Lung (tissue), 12 donors: Measurements from ENCODE around the gene ADD3. TPM values are rescaled to one million over a fixed set of nuclear protein-coding genes. Genes with fewer than 3 reads are reported as not detected.

Experiments used
- ATAC-seq: fragments of 200-7000 bp; cut with Tn5 transposase; one replicate; pipeline ENCODE4 v1.9.1; 2020; ENCODE audit warnings: moderate number of reproducible peaks; ENCODE audit not compliant: insufficient read depth, low FRiP score
- DNase-seq, 3 donors: peaks; one replicate each; pipeline ENCODE4 v3.0.0-alpha.2; 2013 to 2017
- H3K27ac ChIP-seq, 2 donors: one replicate each; pipeline ENCODE4 v1.5.1; 2013; ENCODE audit warnings: mild to moderate bottlenecking in 2 of 2, moderate library complexity in 2 of 2, control low read depth in 1 of 2, inconsistent platforms in 1 of 2, low read depth in 1 of 2, low read length in 1 of 2
- H3K27me3 ChIP-seq, 3 donors: one replicate each; pipeline ENCODE4 v1.5.1; 2013; ENCODE audit warnings: low read length in 2 of 3; ENCODE audit not compliant: control insufficient read depth in 3 of 3, insufficient read depth in 3 of 3
- H3K36me3 ChIP-seq, 4 donors: one replicate each; pipeline ENCODE4 v1.5.1; 2013; ENCODE audit warnings: low read length in 4 of 4, mild to moderate bottlenecking in 1 of 4, moderate library complexity in 1 of 4; ENCODE audit not compliant: control insufficient read depth in 4 of 4, insufficient read depth in 4 of 4
- H3K4me1 ChIP-seq, 5 donors: one replicate each; pipeline ENCODE4 v1.5.1; 2013; ENCODE audit warnings: low read length in 5 of 5, mild to moderate bottlenecking in 2 of 5, moderate library complexity in 1 of 5; ENCODE audit not compliant: control insufficient read depth in 5 of 5, insufficient read depth in 5 of 5
- H3K4me3 ChIP-seq: one replicate; pipeline ENCODE4 v1.5.1; 2013; ENCODE audit warnings: mild to moderate bottlenecking, control low read depth, moderate library complexity
- H3K9ac ChIP-seq, 2 donors: one replicate each; pipeline ENCODE4 v1.5.1; 2013; ENCODE audit warnings: low read length in 2 of 2, control low read depth in 1 of 2; ENCODE audit not compliant: insufficient read depth in 1 of 2
- H3K9me3 ChIP-seq, 4 donors: one replicate each; pipeline ENCODE4 v1.5.1; 2013; ENCODE audit warnings: low read length in 3 of 4, mild to moderate bottlenecking in 1 of 4, moderate library complexity in 1 of 4; ENCODE audit not compliant: control insufficient read depth in 4 of 4, insufficient read depth in 3 of 4
- WGBS, 2 donors: extraction: QIAGEN DNeasy Blood & Tissue Kit; methylation state at CpG; one replicate each; pipeline ENCODE4 v1.1.7; 2013; 5-methylcytosine and 5-hydroxymethylcytosine counted together
- polyA plus RNA-seq, 2 donors: library from polyadenylated mRNA; stranded (reverse); fragments of 200-250 nt; gene quantifications; one replicate each; pipeline ENCODE4 v1.2.1, GENCODE V29; 2013
- total RNA-seq, 2 donors: library from RNA; depleted of rRNA in 1 of 2; stranded (reverse); fragments of >200 nt in 1 of 2; gene quantifications; one replicate each; pipeline ENCODE4 v1.2.1, GENCODE V29; 2014 to 2021
- TF ChIP-seq, protein P1 (sequence below): IDR thresholded peaks from 2 replicates; pipeline ENCODE4 v1.5.1; 2012; ENCODE audit warnings: mild to moderate bottlenecking; ENCODE audit errors: control extremely low read depth, extremely low read depth
- donor health status: control.
- donor health status: control.
- donor health status: Bipolar disorder and iron deficiency.
- donor health status: healthy.
- donor health status: DM: yes; HTN: yes; CAD: no.

The ADD3 gene
- total and polyA plus RNA-seq, 4 donors: 22.0 to 289 (median 56.1) TPM

DNA sequence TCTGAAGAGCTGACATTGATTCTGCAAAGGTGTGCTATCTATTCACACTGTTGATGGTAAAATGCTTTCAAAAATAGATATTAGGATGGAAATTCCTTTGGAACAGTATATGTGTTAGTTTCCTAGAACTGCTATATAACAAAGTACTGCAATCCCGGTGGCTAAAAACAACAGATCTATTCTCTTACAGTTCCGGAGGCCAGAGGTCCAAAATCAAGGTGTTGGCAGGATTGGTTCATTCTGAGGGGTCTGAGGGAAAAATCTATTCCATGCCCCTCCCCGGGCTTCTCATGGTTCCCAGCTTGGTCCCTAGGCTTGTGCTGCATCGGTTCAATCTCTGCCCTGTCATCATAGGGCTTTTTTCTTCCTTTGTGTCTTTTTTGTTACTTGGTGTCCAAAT lies 79.9 kb downstream of the ADD3 start:
- DNase-seq (no peak), ATAC-seq (no peak)
- peaks cover 0 to 10% (median 0%) of the 10 kb centered on the region in 4 donors for H3K36me3 ChIP-seq
- peaks cover 2 to 31% (median 10%) of the 10 kb centered on the region in 5 donors for H3K4me1 ChIP-seq
- H3K4me3 ChIP-seq: no peak overlapping the region
- no peaks in the 10 kb centered on the region for H3K9me3 ChIP-seq
- H3K27ac ChIP-seq: no peak overlapping the region
- TF ChIP-seq, protein P1, sequence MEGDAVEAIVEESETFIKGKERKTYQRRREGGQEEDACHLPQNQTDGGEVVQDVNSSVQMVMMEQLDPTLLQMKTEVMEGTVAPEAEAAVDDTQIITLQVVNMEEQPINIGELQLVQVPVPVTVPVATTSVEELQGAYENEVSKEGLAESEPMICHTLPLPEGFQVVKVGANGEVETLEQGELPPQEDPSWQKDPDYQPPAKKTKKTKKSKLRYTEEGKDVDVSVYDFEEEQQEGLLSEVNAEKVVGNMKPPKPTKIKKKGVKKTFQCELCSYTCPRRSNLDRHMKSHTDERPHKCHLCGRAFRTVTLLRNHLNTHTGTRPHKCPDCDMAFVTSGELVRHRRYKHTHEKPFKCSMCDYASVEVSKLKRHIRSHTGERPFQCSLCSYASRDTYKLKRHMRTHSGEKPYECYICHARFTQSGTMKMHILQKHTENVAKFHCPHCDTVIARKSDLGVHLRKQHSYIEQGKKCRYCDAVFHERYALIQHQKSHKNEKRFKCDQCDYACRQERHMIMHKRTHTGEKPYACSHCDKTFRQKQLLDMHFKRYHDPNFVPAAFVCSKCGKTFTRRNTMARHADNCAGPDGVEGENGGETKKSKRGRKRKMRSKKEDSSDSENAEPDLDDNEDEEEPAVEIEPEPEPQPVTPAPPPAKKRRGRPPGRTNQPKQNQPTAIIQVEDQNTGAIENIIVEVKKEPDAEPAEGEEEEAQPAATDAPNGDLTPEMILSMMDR: no peak
- H3K9ac ChIP-seq: no peak overlapping the region
- no peaks in the 10 kb centered on the region for H3K27me3 ChIP-seq
- WGBS, 2 donors: 90 to 94% methylated on average over 4 of the region's 4 CpGs

- Histone ChIP-seq H3K9ac (no peak overlapping the region), H3K36me3 (peaks cover 0 to 10% (median 0%) of the 10 kb centered on the region in 4 donors), H3K27ac (no peak overlapping the region), H3K4me1 (peaks cover 2 to 23% (median 10%) of the 10 kb centered on the region in 5 donors), H3K9me3 (no peaks in the 10 kb centered on the region), H3K27me3 (no peaks in the 10 kb centered on the region), H3K4me3 (no peak overlapping the region)
- TF ChIP-seq, protein P1: no peak
- 65% methylated on average over 4 of the region's 4 CpGs for WGBS, 2 donors
- DNase-seq: peak in 2 of 3 donors; percentile 53 to 60
- ATAC-seq: no peak
These were observed 80.8 kb downstream of the ADD3 start for GRCh38 chr10:110088367-110089104.

DNA sequence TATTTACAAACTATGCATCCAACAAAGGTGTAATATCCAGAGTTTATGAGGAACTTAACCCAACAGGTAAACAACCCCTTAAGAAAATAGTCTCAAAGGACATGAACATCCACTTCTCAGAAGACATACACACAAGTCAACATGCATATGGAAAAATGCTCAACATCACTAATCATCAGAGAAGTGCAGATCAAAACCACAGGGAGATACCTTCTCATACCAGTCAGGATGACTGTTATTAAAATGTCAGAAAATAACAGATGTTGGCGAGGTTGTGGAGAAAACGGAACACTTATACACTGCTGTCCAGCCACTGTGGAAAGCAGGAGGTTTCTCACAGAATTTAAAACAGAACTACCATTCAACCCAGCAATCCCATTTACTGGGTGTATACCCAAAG lies 84.0 kb downstream of the ADD3 start:
- DNase-seq (no peak), ATAC-seq (no peak)
- 97 to 100% methylated on average over 2 of the region's 2 CpGs for WGBS, 2 donors
- H3K9ac ChIP-seq: no peak overlapping the region
- H3K4me1 ChIP-seq: peaks cover 0 to 17% (median 7%) of the 10 kb centered on the region in 5 donors
- peaks cover 0 to 10% (median 0%) of the 10 kb centered on the region in 4 donors for H3K36me3 ChIP-seq
- H3K4me3 ChIP-seq: no peak overlapping the region
- no peaks in the 10 kb centered on the region for H3K9me3 ChIP-seq
- TF ChIP-seq, protein P1: no peak
- no peaks in the 10 kb centered on the region for H3K27me3 ChIP-seq
- no peak overlapping the region for H3K27ac ChIP-seq

DNA sequence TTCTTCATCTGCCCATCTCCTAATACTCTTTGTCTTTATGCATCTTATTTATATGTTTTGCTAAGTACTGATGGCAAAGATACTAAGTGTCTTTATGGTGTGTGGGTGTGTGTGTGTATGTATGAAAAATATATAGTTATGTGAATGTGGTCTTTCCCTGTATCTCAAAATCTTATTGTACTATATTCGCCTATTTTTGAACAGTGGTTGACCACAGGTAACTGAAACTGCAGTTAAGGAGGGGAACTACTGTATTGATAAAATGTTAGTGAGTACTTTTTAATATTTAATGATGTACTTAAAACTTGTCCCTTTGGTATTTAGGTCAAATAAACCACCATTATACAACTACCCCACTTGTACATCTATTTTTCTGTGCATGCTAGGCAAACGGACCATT lies 85.9 kb downstream of the ADD3 start:
- Histone ChIP-seq H3K4me3 (no peak overlapping the region), H3K27ac (no peak overlapping the region), H3K36me3 (peaks cover 0 to 10% (median 0%) of the 10 kb centered on the region in 4 donors), H3K9me3 (no peaks in the 10 kb centered on the region), H3K4me1 (peaks cover 0 to 16% (median 4%) of the 10 kb centered on the region in 5 donors), H3K27me3 (no peaks in the 10 kb centered on the region), H3K9ac (no peak overlapping the region)
- 83 to 93% methylated on average over 2 of the region's 2 CpGs for WGBS, 2 donors
- DNase-seq (no peak), ATAC-seq (no peak)
- TF ChIP-seq, protein P1: no peak
